Duodenal mucosa (tissue), 2 donors: ENCODE measurements around the gene DDAH1.

Source experiments
- H3K27ac ChIP-seq: one replicate; pipeline ENCODE4 v1.7.0; 2013; ENCODE audit warnings: low read depth, low read length
- H3K27me3 ChIP-seq, 2 donors: one replicate each; pipeline ENCODE4 v1.7.0; 2013; ENCODE audit warnings: low read length in 2 of 2, control low read depth in 1 of 2; ENCODE audit not compliant: insufficient read depth in 2 of 2, control insufficient read depth in 1 of 2
- H3K36me3 ChIP-seq, 2 donors: one replicate each; pipeline ENCODE4 v1.7.0; 2013; ENCODE audit warnings: low read length in 2 of 2, control low read depth in 1 of 2; ENCODE audit not compliant: insufficient read depth in 2 of 2, control insufficient read depth in 1 of 2
- H3K4me1 ChIP-seq, 2 donors: one replicate each; pipeline ENCODE4 v1.7.0; 2013; ENCODE audit warnings: low read length in 2 of 2, control low read depth in 1 of 2; ENCODE audit not compliant: insufficient read depth in 2 of 2, control insufficient read depth in 1 of 2
- H3K4me3 ChIP-seq, 2 donors: one replicate each; pipeline ENCODE4 v1.7.0; 2013; ENCODE audit warnings: low read length in 2 of 2, low read depth in 1 of 2
- H3K9ac ChIP-seq, 2 donors: one replicate each; pipeline ENCODE4 v1.7.0; 2013; ENCODE audit warnings: low read length in 2 of 2, low read depth in 1 of 2
- H3K9me3 ChIP-seq, 2 donors: one replicate each; pipeline ENCODE4 v1.7.0; 2013; ENCODE audit warnings: low read length in 2 of 2, control low read depth in 1 of 2; ENCODE audit not compliant: control insufficient read depth in 1 of 2

DDAH1 gene

DNA sequence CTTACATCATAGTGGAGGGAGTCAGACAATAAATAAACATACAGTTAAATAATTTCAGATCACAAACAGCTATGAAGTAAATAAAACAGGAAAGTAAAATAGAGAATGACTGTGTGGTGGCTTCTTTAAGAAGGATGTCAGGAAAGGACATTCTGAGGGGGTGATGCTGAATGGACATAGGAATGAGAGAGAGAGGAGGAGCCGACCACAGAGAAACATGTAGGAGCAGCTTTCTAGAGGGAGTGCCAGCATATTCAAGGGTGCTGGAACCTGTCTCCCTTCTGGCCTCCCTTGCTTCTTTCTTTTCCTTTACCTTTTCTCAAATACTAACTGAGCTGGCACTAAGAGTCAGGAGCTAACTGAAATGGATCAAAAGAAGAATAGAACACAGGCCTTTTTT is 168.0 kb downstream of the DDAH1 start:
- no peak overlapping the region for H3K27ac ChIP-seq
- no peaks in the 10 kb centered on the region for H3K27me3 ChIP-seq
- H3K4me3 ChIP-seq, result no peak overlapping the region
- H3K36me3 ChIP-seq, result no peaks in the 10 kb centered on the region
- H3K4me1 ChIP-seq, result peaks cover 15 to 16% of the 10 kb centered on the region in 2 donors
- no peaks in the 10 kb centered on the region for H3K9me3 ChIP-seq
- no peak overlapping the region for H3K9ac ChIP-seq

DNA sequence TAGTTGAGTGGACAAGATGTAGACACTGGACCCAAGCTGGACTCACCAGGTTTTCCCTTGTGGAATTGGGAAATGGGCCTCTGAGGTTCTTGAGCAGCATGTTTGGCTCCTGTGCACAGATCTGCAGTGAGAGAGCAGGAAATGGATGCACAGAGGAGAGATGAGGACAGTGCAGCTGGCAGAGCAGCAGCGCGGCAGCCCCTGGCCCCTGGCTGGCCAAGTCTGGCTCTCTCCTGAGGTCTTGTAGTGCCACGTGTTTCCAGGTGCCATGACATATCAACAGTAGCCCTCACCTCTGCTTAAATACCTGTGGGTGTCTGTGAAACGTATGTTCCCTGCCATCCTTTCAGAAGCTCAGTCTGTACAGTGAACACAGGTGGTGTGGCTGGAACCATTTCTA is 169.3 kb downstream of the DDAH1 start:
- Histone ChIP-seq H3K4me1 (peaks cover 15 to 16% of the 10 kb centered on the region in 2 donors), H3K36me3 (no peaks in the 10 kb centered on the region), H3K9ac (no peak overlapping the region), H3K27me3 (no peaks in the 10 kb centered on the region), H3K9me3 (no peaks in the 10 kb centered on the region), H3K4me3 (no peak overlapping the region), H3K27ac (no peak overlapping the region)

DNA sequence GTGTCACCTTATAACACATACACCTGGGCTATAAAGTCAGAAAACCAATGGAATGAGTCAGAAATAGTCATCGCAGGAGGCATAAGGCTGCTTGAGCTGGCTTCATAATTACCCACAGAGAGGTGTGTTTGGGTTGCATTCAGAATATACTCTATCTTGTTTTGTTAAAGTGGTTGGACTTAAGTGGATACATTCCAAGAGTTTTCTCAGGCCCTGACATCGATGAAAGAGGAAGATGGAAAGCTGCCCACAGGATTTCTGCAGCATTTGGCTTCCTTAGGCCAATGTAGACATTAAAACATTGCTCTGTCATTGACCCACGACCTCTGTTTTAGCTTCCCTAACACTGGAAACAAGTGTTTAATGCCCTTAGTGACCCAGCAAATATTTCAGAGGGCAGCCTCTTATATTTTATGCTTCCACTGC is 169.9 kb downstream of the DDAH1 start:
- Histone ChIP-seq H3K9ac (no peak overlapping the region), H3K4me1 (peaks cover 15 to 16% of the 10 kb centered on the region in 2 donors), H3K9me3 (no peaks in the 10 kb centered on the region), H3K36me3 (no peaks in the 10 kb centered on the region), H3K27me3 (no peaks in the 10 kb centered on the region), H3K4me3 (no peak overlapping the region), H3K27ac (no peak overlapping the region)

DNA sequence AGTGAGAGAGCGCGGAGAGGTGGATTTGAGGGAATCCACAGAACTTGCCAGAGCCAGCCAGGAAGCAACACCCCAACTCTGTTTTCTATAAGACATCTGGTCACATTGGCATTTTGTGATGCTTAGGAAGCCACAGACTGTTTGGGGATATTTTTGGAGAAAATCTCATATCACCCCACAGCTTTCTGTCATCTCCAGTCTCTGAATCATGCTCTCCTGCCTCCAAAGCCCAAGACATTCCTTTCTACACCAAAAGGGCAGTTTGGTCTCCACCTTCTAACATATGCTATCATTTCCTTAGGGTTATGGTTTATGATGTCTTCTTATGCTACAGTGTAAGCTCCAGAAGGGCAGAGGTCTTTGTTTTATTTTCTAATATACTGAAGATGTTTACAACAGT is 174.1 kb downstream of the DDAH1 start:
- H3K27me3 ChIP-seq, result no peaks in the 10 kb centered on the region
- H3K27ac ChIP-seq, result no peak overlapping the region
- no peaks in the 10 kb centered on the region for H3K9me3 ChIP-seq
- no peaks in the 10 kb centered on the region for H3K4me1 ChIP-seq
- H3K36me3 ChIP-seq, result no peaks in the 10 kb centered on the region
- no peak overlapping the region for H3K4me3 ChIP-seq
- no peak overlapping the region for H3K9ac ChIP-seq

DNA sequence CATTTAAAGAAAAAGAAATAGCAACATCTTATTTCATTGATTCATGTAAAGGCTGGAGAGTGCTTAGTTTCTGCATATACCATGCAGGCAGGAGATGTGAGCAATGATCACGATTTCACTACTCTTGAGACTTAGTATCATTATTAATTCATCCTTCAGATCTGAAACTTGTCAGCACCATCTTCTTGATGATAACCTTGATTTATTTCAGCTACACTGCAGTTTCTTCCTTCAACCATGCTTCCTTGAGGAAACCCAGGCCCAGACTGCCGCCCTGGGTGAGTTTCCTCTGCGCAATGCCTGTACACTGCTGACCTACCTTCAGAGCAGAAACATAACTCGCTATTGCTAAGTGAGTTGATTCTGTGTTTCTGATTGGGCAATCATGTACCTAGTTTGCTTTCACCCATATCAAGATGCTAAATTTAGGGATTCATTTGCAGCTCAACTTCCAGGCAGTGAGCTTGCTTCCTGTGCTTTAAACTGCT is 175.1 kb downstream of the DDAH1 start:
- no peaks in the 10 kb centered on the region for H3K9me3 ChIP-seq
- H3K27me3 ChIP-seq, result no peaks in the 10 kb centered on the region
- no peak overlapping the region for H3K9ac ChIP-seq
- no peak overlapping the region for H3K27ac ChIP-seq
- H3K4me1 ChIP-seq, result no peaks in the 10 kb centered on the region
- no peak overlapping the region for H3K4me3 ChIP-seq
- H3K36me3 ChIP-seq, result no peaks in the 10 kb centered on the region

DNA sequence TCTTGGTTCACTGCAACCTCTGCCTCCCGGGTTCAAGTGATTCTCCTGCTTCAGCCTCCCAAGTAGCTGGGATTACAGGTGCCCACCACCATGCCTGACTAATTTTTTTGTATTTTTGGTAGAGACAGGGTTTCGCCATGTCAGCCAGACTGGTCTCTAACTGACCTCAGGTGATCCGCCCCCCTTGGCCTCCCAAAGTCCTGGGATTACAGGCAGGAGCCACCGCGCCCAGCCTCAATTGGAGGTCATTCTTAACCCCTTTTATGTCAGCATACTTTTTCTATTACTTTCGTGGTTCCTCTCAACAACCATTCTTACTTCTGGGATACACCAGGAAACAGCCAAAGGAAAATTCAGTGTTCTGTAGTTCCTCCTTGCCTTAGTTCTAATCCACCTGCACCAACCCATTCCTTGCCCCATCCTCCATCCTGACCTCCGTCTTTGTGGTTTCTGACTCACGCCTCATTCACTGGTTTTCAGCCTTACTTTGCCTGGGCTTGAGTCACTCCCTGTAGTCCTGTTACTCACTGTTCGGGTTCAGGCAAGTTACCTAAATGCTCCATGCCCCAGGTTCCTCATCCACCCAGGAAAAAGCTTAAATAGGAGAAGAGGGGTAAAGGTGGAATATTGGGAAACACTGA is 175.6 kb downstream of the DDAH1 start:
- Histone ChIP-seq H3K9me3 (no peaks in the 10 kb centered on the region), H3K9ac (no peak overlapping the region), H3K27me3 (no peaks in the 10 kb centered on the region), H3K36me3 (no peaks in the 10 kb centered on the region), H3K4me1 (no peaks in the 10 kb centered on the region), H3K27ac (no peak overlapping the region), H3K4me3 (no peak overlapping the region)

DNA sequence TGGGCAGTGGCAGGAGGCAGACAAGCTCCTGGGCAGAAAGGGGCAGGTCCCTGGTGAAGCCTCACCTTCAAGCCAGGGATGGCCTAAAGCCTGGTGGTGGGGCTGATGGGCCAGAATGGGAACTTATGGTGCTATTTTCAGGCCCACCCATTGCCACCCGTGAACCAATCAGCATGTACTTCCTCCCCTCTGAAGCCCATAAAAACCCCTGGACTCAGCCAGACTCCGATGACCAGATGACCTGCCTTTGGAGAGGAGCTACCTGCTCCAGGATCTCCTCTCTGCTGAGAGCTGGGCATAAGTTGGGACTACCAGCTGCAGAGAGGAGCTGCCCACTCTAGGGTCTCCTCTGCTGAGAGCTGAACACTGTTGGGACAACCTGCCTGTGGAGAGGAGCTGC is 180.8 kb downstream of the DDAH1 start:
- H3K27ac ChIP-seq, result no peak overlapping the region
- H3K36me3 ChIP-seq, result no peaks in the 10 kb centered on the region
- H3K9me3 ChIP-seq, result no peaks in the 10 kb centered on the region
- no peak overlapping the region for H3K4me3 ChIP-seq
- H3K4me1 ChIP-seq, result peaks cover 2 to 8% of the 10 kb centered on the region in 2 donors
- H3K27me3 ChIP-seq, result no peaks in the 10 kb centered on the region
- H3K9ac ChIP-seq, result no peak overlapping the region

DNA sequence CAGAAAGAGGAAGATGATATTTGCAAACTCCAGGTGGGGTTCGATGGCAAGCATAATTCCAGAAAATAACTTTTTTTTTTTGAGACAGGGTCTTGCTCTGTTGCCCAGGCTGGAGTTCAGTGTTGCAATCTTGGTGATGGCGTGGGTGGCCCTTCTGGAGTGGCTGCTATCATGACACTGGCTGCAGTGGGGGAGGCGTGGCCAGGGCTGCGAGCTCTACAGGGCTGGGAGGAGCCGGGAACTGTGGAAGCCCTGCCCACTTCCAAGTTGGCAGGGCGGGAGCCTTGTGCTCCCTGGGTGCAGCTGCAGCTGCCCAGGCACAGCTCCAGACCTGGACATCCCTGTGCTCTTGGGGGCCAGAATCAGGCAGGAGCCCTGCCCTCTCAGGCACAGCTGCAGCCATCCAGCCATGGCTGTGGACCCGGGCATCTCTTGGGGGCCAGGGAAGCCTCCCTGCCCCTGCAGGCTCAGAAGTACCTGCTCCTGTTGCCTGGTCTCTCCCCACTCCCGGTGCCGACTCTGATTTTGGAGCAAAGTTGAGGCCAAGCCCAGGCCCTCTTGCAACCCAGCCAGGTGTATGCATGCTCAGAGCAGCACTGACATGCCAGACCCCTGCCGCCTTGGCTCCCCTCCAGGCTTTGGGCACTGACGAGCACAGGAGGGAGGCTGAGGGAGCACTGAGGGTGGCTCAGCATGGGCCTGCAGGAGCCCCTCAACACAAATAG is 181.3 kb downstream of the DDAH1 start:
- Histone ChIP-seq H3K36me3 (no peaks in the 10 kb centered on the region), H3K27me3 (no peaks in the 10 kb centered on the region), H3K27ac (no peak overlapping the region), H3K9ac (no peak overlapping the region), H3K9me3 (no peaks in the 10 kb centered on the region), H3K4me1 (peaks cover 6 to 11% of the 10 kb centered on the region in 2 donors), H3K4me3 (no peak overlapping the region)

DNA sequence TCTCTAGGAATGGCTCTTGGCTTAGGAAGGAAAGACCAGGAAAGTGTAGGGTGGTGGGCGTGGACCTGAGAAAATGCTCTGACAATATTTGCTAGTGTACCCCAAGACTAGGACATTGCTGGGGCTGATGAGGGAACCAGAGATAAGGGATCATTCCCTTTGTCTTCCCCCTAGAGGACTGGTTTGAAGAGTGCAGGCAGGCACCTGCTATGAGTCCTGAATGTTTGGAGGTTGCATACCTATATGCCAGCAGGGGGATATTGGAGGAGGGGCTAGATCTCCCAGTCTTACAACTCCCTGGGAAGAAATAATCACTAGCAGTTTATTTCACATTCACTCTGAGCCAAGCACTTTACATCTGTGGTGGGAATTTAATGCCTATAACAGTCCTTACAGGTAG is 182.5 kb downstream of the DDAH1 start:
- Histone ChIP-seq H3K9me3 (no peaks in the 10 kb centered on the region), H3K27ac (no peak overlapping the region), H3K36me3 (no peaks in the 10 kb centered on the region), H3K4me1 (peaks cover 6 to 11% of the 10 kb centered on the region in 2 donors), H3K27me3 (no peaks in the 10 kb centered on the region), H3K4me3 (no peak overlapping the region), H3K9ac (no peak overlapping the region)

DNA sequence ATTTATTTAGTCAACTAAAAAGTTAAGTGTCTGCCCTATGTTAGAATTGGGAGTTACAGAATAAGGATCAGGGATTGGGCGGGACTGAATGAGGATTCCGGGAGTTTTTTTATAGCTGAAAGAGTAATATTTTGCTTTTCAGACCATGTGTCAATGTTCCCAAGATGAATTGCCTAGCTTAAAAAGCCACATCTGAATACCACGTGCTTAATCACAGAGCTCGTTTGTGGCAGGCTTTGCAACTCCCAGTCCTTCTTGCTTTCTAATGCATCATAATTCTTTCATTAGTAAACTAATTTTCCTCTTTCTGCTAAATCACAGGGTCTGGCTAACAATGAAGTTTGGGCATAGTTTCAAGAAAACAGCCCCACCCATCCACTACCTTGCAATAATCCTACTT is 184.3 kb downstream of the DDAH1 start:
- Histone ChIP-seq H3K27me3 (no peaks in the 10 kb centered on the region), H3K9me3 (no peaks in the 10 kb centered on the region), H3K36me3 (no peaks in the 10 kb centered on the region), H3K9ac (no peak overlapping the region), H3K4me3 (no peak overlapping the region), H3K4me1 (peaks cover 6 to 15% of the 10 kb centered on the region in 2 donors), H3K27ac (no peak overlapping the region)
